ENCODE measurements around the gene CMTM8.

The CMTM8 gene

DNA sequence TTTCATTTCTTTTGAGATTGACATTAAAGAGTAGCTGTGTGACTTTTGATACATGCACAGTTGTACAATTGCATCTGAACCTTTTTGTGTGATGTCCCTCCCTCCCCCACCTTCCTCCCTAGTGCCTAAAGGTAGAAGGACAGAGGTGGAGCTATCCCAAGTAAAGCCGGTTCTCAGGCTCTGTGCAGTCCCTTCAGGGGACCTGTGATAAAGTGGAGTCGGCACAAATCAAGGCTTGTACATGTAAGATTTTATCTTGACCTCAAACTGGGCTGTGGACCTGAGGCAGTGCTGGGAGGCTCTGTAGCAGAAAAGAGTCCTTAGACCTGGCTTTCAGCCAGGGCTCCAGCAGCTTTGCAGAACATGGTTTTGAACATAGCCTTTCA lies 97.6 kb downstream of the CMTM8 start:
- TF ChIP-seq, protein P1, sequence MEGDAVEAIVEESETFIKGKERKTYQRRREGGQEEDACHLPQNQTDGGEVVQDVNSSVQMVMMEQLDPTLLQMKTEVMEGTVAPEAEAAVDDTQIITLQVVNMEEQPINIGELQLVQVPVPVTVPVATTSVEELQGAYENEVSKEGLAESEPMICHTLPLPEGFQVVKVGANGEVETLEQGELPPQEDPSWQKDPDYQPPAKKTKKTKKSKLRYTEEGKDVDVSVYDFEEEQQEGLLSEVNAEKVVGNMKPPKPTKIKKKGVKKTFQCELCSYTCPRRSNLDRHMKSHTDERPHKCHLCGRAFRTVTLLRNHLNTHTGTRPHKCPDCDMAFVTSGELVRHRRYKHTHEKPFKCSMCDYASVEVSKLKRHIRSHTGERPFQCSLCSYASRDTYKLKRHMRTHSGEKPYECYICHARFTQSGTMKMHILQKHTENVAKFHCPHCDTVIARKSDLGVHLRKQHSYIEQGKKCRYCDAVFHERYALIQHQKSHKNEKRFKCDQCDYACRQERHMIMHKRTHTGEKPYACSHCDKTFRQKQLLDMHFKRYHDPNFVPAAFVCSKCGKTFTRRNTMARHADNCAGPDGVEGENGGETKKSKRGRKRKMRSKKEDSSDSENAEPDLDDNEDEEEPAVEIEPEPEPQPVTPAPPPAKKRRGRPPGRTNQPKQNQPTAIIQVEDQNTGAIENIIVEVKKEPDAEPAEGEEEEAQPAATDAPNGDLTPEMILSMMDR (IDR thresholded peaks at IDR 0.05; ENCODE audit: low read depth, low read length, missing control alignments): no peak
- no peak for DNase-seq
- Histone ChIP-seq H3K4me3 (ENCODE audit: low read depth, low read length) (no peak overlapping the region), H3K27ac (no peak overlapping the region), H3K27me3 (replicated peaks) (no peaks in the 10 kb centered on the region), H3K36me3 (replicated peaks) (no peaks in the 10 kb centered on the region)
- in situ Hi-C loops (cut with HindIII; ENCODE audit: low pct_ligation_motif_present, low sequenced_read_pairs): no loop called here

DNA sequence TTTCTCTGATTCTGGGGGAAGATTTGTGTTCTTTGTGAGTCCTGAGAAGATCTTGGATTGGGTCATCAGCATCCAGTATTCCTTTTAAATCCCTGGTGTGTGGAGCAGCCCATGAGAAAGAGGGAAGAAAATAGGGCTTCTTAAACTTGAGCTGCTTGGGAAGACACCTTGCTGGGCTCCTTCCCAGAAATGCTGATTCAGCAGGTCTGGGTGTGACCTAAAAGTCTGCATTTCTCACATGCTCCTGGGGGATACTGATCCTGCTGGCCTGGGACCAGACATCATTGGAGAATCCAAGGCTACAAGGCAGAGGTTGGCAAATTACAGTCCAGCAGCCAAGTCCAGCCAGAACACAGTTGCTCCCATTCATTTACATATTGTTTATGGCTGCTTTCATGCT lies 99.0 kb downstream of the CMTM8 start:
- Histone ChIP-seq H3K4me3 (ENCODE audit: low read depth, low read length) (no peak overlapping the region), H3K36me3 (replicated peaks) (no peaks in the 10 kb centered on the region), H3K27ac (no peak overlapping the region), H3K27me3 (replicated peaks) (no peaks in the 10 kb centered on the region)
- in situ Hi-C loops (cut with HindIII; ENCODE audit: low pct_ligation_motif_present, low sequenced_read_pairs): no loop called here
- DNase-seq: no peak
- TF ChIP-seq, protein P1 (IDR thresholded peaks at IDR 0.05; ENCODE audit: low read depth, low read length, missing control alignments): no peak

DNA sequence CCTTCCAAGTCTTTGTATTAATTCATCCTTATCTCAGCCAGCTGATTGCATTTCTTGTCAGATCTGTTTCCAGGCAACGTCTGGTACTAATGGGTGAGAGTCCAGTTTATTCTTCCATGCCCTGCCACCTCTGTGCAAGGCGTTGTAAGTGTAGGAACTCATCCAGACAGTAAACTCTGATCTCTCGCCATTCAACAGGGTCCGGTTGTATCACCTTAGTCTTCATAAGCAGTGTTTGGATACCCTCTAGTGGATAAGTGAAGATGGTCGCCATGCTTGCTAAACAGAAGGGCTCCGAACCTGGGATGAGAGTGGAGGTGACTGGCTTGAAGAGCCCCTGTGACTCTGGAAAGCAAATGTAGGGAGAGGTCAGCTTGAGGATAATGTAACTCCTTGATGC lies 101.6 kb downstream of the CMTM8 start:
- peak; percentile 43 for DNase-seq
- in situ Hi-C loops (cut with HindIII; ENCODE audit: low pct_ligation_motif_present, low sequenced_read_pairs): no loop called here
- Histone ChIP-seq H3K27me3 (replicated peaks) (no peaks in the 10 kb centered on the region), H3K27ac (no peak overlapping the region), H3K4me3 (ENCODE audit: low read depth, low read length) (no peak overlapping the region), H3K36me3 (replicated peaks) (no peaks in the 10 kb centered on the region)
- TF ChIP-seq, protein P1 (IDR thresholded peaks at IDR 0.05; ENCODE audit: low read depth, low read length, missing control alignments): peak; percentile 72

DNA sequence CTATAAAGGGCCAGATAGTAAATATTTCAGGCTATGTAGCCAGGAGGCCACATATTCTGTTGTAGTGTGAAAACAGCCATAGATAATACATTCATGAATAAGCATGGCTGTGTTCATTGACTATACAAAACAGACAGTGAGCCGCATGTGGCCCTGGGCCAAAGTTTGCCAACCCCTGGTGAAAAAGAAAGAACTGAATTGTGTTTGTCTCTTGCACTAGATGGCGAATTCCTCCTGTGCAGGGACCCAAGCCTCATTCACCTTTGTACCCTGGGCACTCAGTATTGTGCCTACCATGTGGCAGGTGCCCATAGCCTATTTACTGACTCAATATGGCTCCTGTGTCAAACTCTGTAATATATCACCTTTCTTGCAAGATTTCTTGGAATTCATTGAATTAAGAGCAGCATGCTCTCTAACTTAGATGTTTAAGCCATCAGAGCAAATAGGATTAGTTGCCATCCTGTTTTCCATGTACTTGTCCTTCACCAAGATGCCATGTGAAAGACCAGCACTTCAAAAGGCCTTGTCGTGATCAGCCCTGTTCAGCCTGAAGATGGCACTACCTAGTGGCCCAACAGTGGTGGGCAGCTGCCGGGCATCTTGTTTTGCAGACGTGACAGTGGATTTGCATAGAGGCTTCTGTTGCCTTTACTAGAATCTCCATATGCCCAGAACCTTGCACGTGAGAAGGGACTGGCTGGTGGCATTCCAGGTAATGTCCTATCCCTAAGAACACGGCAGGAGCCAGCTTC lies 102.3 kb downstream of the CMTM8 start:
- in situ Hi-C loops (cut with HindIII; ENCODE audit: low pct_ligation_motif_present, low sequenced_read_pairs): no loop called here
- TF ChIP-seq, protein P1 (IDR thresholded peaks at IDR 0.05; ENCODE audit: low read depth, low read length, missing control alignments): peak; percentile 36
- Histone ChIP-seq H3K4me3 (ENCODE audit: low read depth, low read length) (no peak overlapping the region), H3K27ac (no peak overlapping the region), H3K27me3 (replicated peaks) (no peaks in the 10 kb centered on the region), H3K36me3 (replicated peaks) (no peaks in the 10 kb centered on the region)
- no peak for DNase-seq

DNA sequence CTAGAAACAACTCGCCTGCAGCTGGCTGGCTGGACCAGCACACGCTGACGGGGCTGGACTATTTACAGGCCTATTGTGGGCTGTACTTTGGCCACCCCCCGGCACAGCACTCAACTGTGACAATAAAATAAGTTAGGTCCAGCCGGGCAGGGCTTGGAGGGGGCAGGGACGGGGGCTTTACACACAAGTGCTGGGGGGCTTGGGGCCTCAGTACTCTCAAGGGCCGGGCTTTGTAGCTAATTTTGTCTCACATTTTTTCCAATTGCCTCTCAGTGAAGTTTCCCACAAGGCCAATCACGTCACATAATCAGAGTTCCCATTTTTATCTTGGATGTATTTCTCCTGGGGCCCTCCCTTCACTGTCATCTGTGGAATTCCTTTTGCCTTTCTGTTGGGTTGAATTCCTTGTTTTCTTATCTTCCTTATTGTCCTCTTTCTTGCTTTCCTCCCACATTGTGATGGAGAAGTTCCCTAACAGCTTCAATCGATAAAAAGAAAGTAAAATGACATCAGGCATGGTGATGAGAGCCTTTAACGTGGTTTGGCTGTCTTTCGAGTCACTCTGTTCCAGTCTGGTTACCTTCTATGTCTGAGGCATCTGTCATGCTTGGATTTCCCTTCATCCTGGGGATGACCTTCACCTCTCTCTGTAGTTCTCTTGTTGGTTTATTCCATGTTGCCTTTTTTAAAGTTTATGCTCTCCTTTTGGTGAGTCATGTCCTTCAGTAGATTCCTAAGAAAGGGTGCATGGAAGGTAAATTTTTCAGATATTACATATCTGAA lies 109.1 kb downstream of the CMTM8 start:
- DNase-seq: no peak
- TF ChIP-seq, protein P1 (IDR thresholded peaks at IDR 0.05; ENCODE audit: low read depth, low read length, missing control alignments): no peak
- no peaks in the 10 kb centered on the region for H3K27me3 ChIP-seq (replicated peaks)
- no peak overlapping the region for H3K27ac ChIP-seq
- no peaks in the 10 kb centered on the region for H3K36me3 ChIP-seq (replicated peaks)
- in situ Hi-C loops (cut with HindIII; ENCODE audit: low pct_ligation_motif_present, low sequenced_read_pairs): no loop called here
- H3K4me3 ChIP-seq (ENCODE audit: low read depth, low read length): no peak overlapping the region
